H9 (cell line): ENCODE measurements around the gene MOBP. TPM values are rescaled to one million over a fixed set of nuclear protein-coding genes. Genes with fewer than 3 reads are reported as not detected.

Experiments used
- DNase-seq: peaks from one replicate; pipeline ENCODE4 v3.0.0-alpha.2; 2017
- H2AFZ ChIP-seq: one replicate; pipeline ENCODE4 v1.6.1; 2013; ENCODE audit warnings: mild to moderate bottlenecking, low read length, control low read depth, moderate library complexity
- H2AK5ac ChIP-seq: 2 replicates; pipeline ENCODE4 v1.6.1; 2013; ENCODE audit warnings: low read length, control low read depth, mixed read lengths; ENCODE audit not compliant: insufficient read length
- H2BK120ac ChIP-seq: one replicate; pipeline ENCODE4 v1.6.1; 2013; ENCODE audit warnings: low read depth, mild to moderate bottlenecking, low read length, control low read depth, inconsistent platforms; ENCODE audit not compliant: poor library complexity, severe bottlenecking
- H2BK12ac ChIP-seq: 2 replicates; pipeline ENCODE4 v1.6.1; 2013; ENCODE audit warnings: low read length, control low read depth, mixed read lengths, low read depth; ENCODE audit not compliant: insufficient read length
- H2BK15ac ChIP-seq: 2 replicates; pipeline ENCODE4 v1.6.1; 2013; ENCODE audit warnings: low read depth, low read length, control low read depth
- H2BK20ac ChIP-seq: one replicate; pipeline ENCODE4 v1.6.1; 2013; ENCODE audit warnings: low read depth, mild to moderate bottlenecking, low read length, control low read depth, inconsistent platforms; ENCODE audit not compliant: poor library complexity, severe bottlenecking
- H2BK5ac ChIP-seq: 2 replicates; pipeline ENCODE4 v1.6.1; 2013; ENCODE audit warnings: low read length, control low read depth, mixed read lengths; ENCODE audit not compliant: insufficient read length
- H3K14ac ChIP-seq: 2 replicates; pipeline ENCODE4 v1.6.1; 2013; ENCODE audit warnings: low read length, control low read depth; ENCODE audit not compliant: insufficient read depth
- H3K18ac ChIP-seq: 2 replicates; pipeline ENCODE4 v1.6.1; 2013; ENCODE audit warnings: low read depth, mild to moderate bottlenecking, mixed read lengths, low read length, control low read depth; ENCODE audit not compliant: insufficient read length
- H3K23ac ChIP-seq: 2 replicates; pipeline ENCODE4 v1.6.1; 2013; ENCODE audit warnings: low read length, control low read depth, mixed read lengths, low read depth; ENCODE audit not compliant: insufficient read length
- H3K23me2 ChIP-seq: 2 replicates; pipeline ENCODE4 v1.6.1; 2013; ENCODE audit warnings: low read depth, mild to moderate bottlenecking, mixed read lengths, low read length, control low read depth; ENCODE audit not compliant: insufficient read length, poor library complexity, severe bottlenecking
- H3K27ac ChIP-seq: 2 replicates; pipeline ENCODE4 v1.5.1; 2013; ENCODE audit warnings: low read length, control low read depth, mixed read lengths, low read depth; ENCODE audit not compliant: insufficient read length
- H3K27me3 ChIP-seq: 2 replicates; pipeline ENCODE4 v1.6.1; 2013; ENCODE audit warnings: low read length, control low read depth, inconsistent platforms; ENCODE audit not compliant: insufficient read depth
- H3K4ac ChIP-seq: 2 replicates; pipeline ENCODE4 v1.6.1; 2013; ENCODE audit warnings: low read depth, mild to moderate bottlenecking, control low read depth, inconsistent platforms, low read length, moderate library complexity
- H3K4me1 ChIP-seq: 2 replicates; pipeline ENCODE4 v1.6.1; 2013; ENCODE audit warnings: low read length, control low read depth, inconsistent platforms; ENCODE audit not compliant: insufficient read depth
- H3K4me2 ChIP-seq: 2 replicates; pipeline ENCODE4 v1.6.1; 2013; ENCODE audit warnings: low read length, control low read depth, mixed read lengths; ENCODE audit not compliant: insufficient read length, insufficient read depth
- H3K56ac ChIP-seq: 2 replicates; pipeline ENCODE4 v1.6.1; 2013; ENCODE audit warnings: low read depth, mild to moderate bottlenecking, mixed read lengths, low read length, control low read depth; ENCODE audit not compliant: insufficient read length
- H3K79me1 ChIP-seq: 2 replicates; pipeline ENCODE4 v1.6.1; 2013; ENCODE audit warnings: low read depth, mild to moderate bottlenecking, moderate library complexity, low read length, control low read depth, inconsistent platforms; ENCODE audit not compliant: insufficient read depth, poor library complexity, severe bottlenecking
- H3K79me2 ChIP-seq: 2 replicates; pipeline ENCODE4 v1.6.1; 2013; ENCODE audit warnings: low read length, control low read depth, inconsistent platforms; ENCODE audit not compliant: insufficient read depth
- H3K9ac ChIP-seq: 2 replicates; pipeline ENCODE4 v1.6.1; 2013; ENCODE audit warnings: low read length, control low read depth, mixed read lengths; ENCODE audit not compliant: insufficient read length; ENCODE audit errors: extremely low read depth
- H3K9me3 ChIP-seq: one replicate; pipeline ENCODE4 v1.6.1; 2013; ENCODE audit warnings: low read depth, low read length, inconsistent platforms; ENCODE audit not compliant: control insufficient read depth
- H3T11ph ChIP-seq: one replicate; pipeline ENCODE4 v1.6.1; 2013; ENCODE audit warnings: mild to moderate bottlenecking, low read length, control low read depth, inconsistent platforms
- H4K20me1 ChIP-seq: one replicate; pipeline ENCODE4 v1.6.1; 2013; ENCODE audit not compliant: control insufficient read depth, insufficient read length, insufficient read depth
- H4K5ac ChIP-seq: 2 replicates; pipeline ENCODE4 v1.6.1; 2013; ENCODE audit warnings: low read depth, mild to moderate bottlenecking, mixed read lengths, low read length, control low read depth; ENCODE audit not compliant: insufficient read length
- H4K8ac ChIP-seq: replicated peaks from 2 replicates; pipeline ENCODE4 v1.6.1; 2013; ENCODE audit warnings: low read length, control low read depth, mixed read lengths, low read depth; ENCODE audit not compliant: insufficient read length
- H4K91ac ChIP-seq: 2 replicates; pipeline ENCODE4 v1.6.1; 2013; ENCODE audit warnings: low read depth, mild to moderate bottlenecking, moderate library complexity, mixed read lengths, low read length, control low read depth; ENCODE audit not compliant: insufficient read length
- H3K27ac Mint-ChIP-seq, 3 experiments: 2 replicates in 2 of 3; 3 replicates in 1 of 3; pipeline ENCODE4 v1.8.0; 2020 to 2021; ENCODE audit warnings: mixed read lengths in 3 of 3, mild to moderate bottlenecking in 1 of 3, moderate library complexity in 1 of 3
- H3K27me3 Mint-ChIP-seq: 2 replicates; pipeline ENCODE4 v1.8.0; 2021; ENCODE audit warnings: low read depth, mild to moderate bottlenecking, moderate library complexity, mixed read lengths
- H3K36me3 Mint-ChIP-seq, 3 experiments: 2 replicates in 2 of 3; 3 replicates in 1 of 3; pipeline ENCODE4 v1.8.0; 2020 to 2021; ENCODE audit warnings: low read depth in 3 of 3, mixed read lengths in 3 of 3; ENCODE audit not compliant: insufficient read depth in 1 of 3
- H3K4me1 Mint-ChIP-seq, 2 experiments: 2 replicates each; pipeline ENCODE4 v1.8.0; 2020; ENCODE audit warnings: mixed read lengths in 2 of 2
- H3K4me3 Mint-ChIP-seq, 2 experiments: 2 replicates in 1 of 2; 3 replicates in 1 of 2; pipeline ENCODE4 v1.8.0; 2020 to 2021; ENCODE audit warnings: mild to moderate bottlenecking in 2 of 2, mixed read lengths in 2 of 2, moderate library complexity in 1 of 2
- H3K9me3 Mint-ChIP-seq, 2 experiments: 2 replicates in 1 of 2; 3 replicates in 1 of 2; pipeline ENCODE4 v1.8.0; 2020; ENCODE audit warnings: mild to moderate bottlenecking in 2 of 2, mixed read lengths in 2 of 2, moderate library complexity in 1 of 2
- WGBS: extraction: QIAGEN DNeasy Blood & Tissue Kit; methylation state at CpG from one replicate; pipeline ENCODE4 v1.1.7; 2013; ENCODE audit warnings: missing lambda C conversion rate, low lambda C conversion rate, mixed read lengths; ENCODE audit not compliant: insufficient read length; ENCODE audit errors: extremely low coverage; 5-methylcytosine and 5-hydroxymethylcytosine counted together
- total RNA-seq: library from RNA; stranded (reverse); gene quantifications from 2 replicates; pipeline ENCODE4 v1.2.1, GENCODE V29; 2021
- TF ChIP-seq, protein P1 (sequence below): fragments of 200-600 bp; sonication (generic); conservative IDR thresholded peaks from 3 replicates; pipeline ENCODE4 v1.8.0; 2021; ENCODE audit warnings: antibody characterized with exemption, mild to moderate bottlenecking

Gene MOBP
- total RNA-seq, 1 experiment from 2014 or later: not detected

DNA sequence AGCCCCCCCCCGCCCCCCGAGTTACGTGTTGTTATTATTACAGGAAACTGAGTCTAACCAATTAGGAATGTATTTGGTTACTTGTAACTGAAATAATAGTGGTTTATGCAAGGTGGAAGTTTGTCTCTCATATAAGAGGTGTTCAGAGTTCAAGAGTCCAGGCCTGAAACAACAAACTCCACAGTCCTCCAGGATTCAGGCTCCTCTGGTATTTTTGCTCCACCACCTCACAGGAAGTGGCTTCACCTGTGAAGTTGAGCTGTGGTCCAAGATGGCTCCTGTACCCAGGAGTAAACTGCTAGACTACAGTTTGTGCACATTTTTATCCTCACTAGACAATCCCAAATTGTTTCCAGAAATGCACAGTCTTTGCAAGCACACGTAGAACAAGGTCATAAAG is 27.3 kb downstream of the MOBP start:
- no peaks in the 10 kb centered on the region for H3K36me3 Mint-ChIP-seq
- no peaks in the 10 kb centered on the region for H3K9me3 ChIP-seq
- H3K79me2 ChIP-seq: no peaks in the 10 kb centered on the region
- no peaks in the 10 kb centered on the region for H4K20me1 ChIP-seq
- no peak overlapping the region for H4K5ac ChIP-seq
- peaks cover 4 to 5% of the 10 kb centered on the region in 2 experiments for H3K4me1 Mint-ChIP-seq
- DNase-seq: no peak
- no peak overlapping the region for H2BK5ac ChIP-seq
- no peak overlapping the region for H3K23ac ChIP-seq
- no peak overlapping the region for H3K18ac ChIP-seq
- H2BK120ac ChIP-seq: no peak overlapping the region
- no peak overlapping the region for H3T11ph ChIP-seq
- no peak overlapping the region for H3K56ac ChIP-seq
- no peak overlapping the region for H3K4me3 Mint-ChIP-seq
- H3K23me2 ChIP-seq: no peaks in the 10 kb centered on the region
- WGBS: no CpG with 5 or more reads among the region's 4 CpGs
- no peak overlapping the region for H3K27ac ChIP-seq
- no peak overlapping the region for H2BK20ac ChIP-seq
- H3K4ac ChIP-seq: no peak overlapping the region
- no peaks in the 10 kb centered on the region for H3K27me3 ChIP-seq
- TF ChIP-seq, protein P1, sequence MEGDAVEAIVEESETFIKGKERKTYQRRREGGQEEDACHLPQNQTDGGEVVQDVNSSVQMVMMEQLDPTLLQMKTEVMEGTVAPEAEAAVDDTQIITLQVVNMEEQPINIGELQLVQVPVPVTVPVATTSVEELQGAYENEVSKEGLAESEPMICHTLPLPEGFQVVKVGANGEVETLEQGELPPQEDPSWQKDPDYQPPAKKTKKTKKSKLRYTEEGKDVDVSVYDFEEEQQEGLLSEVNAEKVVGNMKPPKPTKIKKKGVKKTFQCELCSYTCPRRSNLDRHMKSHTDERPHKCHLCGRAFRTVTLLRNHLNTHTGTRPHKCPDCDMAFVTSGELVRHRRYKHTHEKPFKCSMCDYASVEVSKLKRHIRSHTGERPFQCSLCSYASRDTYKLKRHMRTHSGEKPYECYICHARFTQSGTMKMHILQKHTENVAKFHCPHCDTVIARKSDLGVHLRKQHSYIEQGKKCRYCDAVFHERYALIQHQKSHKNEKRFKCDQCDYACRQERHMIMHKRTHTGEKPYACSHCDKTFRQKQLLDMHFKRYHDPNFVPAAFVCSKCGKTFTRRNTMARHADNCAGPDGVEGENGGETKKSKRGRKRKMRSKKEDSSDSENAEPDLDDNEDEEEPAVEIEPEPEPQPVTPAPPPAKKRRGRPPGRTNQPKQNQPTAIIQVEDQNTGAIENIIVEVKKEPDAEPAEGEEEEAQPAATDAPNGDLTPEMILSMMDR: no peak
- H2BK15ac ChIP-seq: no peak overlapping the region
- no peaks in the 10 kb centered on the region for H3K79me1 ChIP-seq
- no peak overlapping the region for H3K9ac ChIP-seq
- H2AFZ ChIP-seq: no peak overlapping the region
- H3K4me2 ChIP-seq: no peak overlapping the region
- no peak overlapping the region for H3K14ac ChIP-seq
- no peak overlapping the region for H4K91ac ChIP-seq
- no peak overlapping the region for H4K8ac ChIP-seq
- no peaks in the 10 kb centered on the region for H3K9me3 Mint-ChIP-seq
- no peak overlapping the region for H2BK12ac ChIP-seq
- peaks cover 13% of the 10 kb centered on the region for H3K27me3 Mint-ChIP-seq
- H3K27ac Mint-ChIP-seq: no peak overlapping the region
- H3K4me1 ChIP-seq: no peaks in the 10 kb centered on the region
- H2AK5ac ChIP-seq: no peak overlapping the region
